ENCODE results near the gene BACE2.

DNA sequence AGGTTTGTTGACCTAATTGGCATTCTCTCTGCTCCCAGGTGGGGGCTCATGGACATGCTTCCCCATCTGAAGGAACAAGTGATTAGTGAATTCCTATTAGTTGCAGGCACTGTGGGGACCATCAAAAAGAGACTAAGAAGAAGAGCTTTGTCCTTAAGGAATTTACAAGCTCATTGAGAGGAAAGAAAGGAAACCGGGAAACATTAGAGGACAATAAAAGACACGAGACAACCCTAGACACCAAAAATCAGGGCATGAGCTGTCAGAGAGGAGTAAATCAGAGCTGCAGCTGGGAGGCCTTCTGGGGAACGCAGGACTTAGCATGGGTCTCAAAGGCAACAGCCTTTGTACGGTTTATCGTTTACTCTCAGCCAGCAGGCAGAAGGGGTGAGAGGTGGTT, 45.1 kb downstream of the BACE2 start:
- TF ChIP-seq LEF1 (IDR thresholded peaks at IDR 0.05; ENCODE audit: borderline replicate concordance) (no peak), BHLHE40 (IDR thresholded peaks at IDR 0.05; ENCODE audit: borderline replicate concordance) (no peak), SP1 (IDR thresholded peaks at IDR 0.05) (no peak), HDGF (IDR thresholded peaks at IDR 0.05; ENCODE audit: borderline replicate concordance) (no peak), ZNF384 (IDR thresholded peaks at IDR 0.05) (no peak), ARNT (IDR thresholded peaks at IDR 0.05) (no peak)
